NOMO-1 treated with dmso at 0.1 percent for 144 hours (cell line): ENCODE results near the gene ADGB.
A peak's percentile ranks its signal among the peaks of the same experiment; 100 is the strongest.
"Not testable (repeated sequence)": the region's sequence is repeated elsewhere in the genome, so short reads cannot be mapped to it uniquely, and the experiment has no call there.

Experiments used
- DNase-seq: peaks from one replicate; lab custom pipeline; 2025; ENCODE audit not compliant: unreplicated experiment; lab: John Stamatoyannopoulos, UW

ADGB gene

GRCh38 chr6:146598772-146599405 lies at the start of gene ADGB:
Gene ADGB, plus strand, starts transcription at chr6:146598972. Its CDS starts 69 bp downstream, at chr6:146599041.
- peak; percentile 13 for DNase-seq

GRCh38 chr6:146550911-146551310 lies 47.9 kb upstream of the ADGB start:
- DNase-seq: no peak

DNA sequence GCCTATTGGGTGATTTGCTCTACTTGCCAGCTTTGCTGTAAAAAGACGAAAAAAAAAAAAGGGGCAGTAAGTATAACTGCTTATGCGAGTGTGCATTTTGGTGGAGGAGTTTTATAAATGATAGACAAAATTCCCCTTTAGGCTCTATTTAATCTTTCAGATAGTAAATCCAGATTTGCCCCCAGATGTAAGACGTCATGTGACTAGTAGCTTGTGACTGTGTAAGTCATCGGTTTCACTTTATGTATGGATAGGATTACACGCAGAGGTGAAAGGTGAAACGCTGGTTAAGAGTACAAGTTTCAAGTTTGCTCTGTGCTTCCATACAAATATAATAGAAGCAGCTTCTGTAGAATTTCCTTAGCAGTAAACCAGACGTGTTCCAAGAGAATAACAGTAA lies 47.2 kb upstream of the ADGB start:
- no peak for DNase-seq

DNA sequence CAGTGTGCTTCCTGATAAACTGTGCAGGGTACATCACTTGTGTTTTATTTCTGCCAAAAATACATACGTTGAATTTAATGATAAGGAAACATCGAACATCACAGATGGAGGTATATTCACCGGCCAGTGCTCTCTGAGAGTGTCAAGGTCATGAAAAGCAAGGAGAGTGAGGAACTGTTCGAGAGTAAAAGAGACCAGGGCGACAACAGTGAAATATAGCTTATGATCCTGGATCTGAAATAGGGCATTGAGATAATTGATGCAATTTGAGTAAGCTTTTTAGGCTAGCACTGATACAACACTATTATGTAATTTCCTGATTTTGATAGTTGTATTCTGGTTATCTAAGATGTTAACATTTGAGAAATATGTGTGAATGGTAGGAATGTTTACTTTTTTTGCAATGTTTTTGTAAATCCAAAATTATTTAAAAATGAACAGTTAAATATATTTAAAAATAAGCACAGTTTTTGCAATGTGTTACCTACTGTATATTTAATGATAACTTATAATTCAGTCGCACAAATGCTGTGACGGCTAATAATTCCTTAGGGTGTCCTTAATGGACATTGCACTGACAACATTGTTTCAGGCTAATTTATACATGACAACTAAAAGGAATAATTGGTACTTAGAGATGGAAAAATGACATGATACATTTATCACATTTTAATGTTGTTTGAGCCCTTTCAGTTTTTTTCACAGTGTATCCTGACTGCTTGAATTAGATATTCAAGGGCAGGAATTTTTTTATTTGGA lies 45.2 kb upstream of the ADGB start:
- no peak for DNase-seq

- DNase-seq: no peak
These were observed 38.2 kb upstream of the ADGB start for GRCh38 chr6:146560607-146561006.

DNA sequence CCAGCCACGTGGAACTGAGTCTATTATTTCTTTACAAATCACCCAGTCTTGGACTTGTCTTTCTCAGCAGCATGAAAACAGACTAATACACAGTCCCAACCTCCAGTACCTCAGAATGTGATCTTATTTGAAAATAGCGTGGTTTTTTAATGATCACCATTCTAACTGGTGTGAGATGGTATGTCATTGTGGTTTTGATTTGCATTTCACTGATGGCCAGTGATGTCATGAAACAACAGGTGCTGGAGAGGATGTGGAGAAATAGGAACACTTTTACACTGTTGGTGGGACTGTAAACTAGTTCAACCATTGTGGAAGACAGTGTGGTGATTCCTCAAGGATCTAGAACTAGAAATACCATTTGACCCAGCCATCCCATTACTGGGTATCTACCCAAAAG lies 32.1 kb upstream of the ADGB start:
- not testable (repeated sequence) for DNase-seq

DNA sequence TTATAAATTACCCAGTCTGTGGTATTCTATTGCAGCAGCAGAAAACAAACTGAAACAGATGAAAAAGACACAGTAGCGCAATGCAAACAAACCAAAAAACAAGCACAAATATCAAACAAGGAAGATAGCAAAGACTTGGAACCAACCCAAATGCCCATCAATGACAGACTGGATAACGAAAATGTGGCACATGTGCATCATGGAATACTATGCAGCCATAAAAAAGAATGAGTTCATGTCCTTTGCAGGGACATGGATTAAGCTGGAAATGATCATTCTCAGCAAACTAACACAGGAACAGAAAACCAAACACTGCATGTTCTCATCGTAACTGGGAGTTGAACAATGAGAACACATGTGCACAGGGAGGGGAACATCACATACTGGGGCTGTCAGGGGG lies 30.2 kb upstream of the ADGB start:
- DNase-seq: not testable (repeated sequence)

- DNase-seq: no peak
These were observed 24.6 kb upstream of the ADGB start for GRCh38 chr6:146574211-146574610.

- DNase-seq: no peak
These were observed 20.7 kb upstream of the ADGB start for GRCh38 chr6:146578054-146578453.

DNA sequence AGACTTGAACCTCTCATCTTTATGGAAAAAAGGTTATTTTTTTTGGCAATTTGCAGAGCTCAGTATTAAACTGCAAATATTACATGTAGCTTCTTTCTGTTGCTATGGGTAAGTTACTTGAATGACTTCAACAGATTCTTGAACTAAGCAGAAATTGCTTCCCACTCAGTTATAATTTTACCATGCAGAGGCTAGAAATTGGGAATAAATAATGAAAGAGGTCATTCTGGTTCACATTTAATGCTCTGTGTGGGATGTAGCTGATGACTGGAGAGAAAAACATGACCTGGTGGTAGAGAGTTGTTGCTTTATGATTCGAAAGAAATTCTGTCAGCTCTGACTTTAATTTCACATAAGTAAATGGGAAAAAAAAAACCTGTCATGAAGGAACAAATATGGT lies 16.8 kb upstream of the ADGB start:
- no peak for DNase-seq

- DNase-seq: peak; percentile 52
These were observed 15.9 kb upstream of the ADGB start for GRCh38 chr6:146582857-146583256.

DNA sequence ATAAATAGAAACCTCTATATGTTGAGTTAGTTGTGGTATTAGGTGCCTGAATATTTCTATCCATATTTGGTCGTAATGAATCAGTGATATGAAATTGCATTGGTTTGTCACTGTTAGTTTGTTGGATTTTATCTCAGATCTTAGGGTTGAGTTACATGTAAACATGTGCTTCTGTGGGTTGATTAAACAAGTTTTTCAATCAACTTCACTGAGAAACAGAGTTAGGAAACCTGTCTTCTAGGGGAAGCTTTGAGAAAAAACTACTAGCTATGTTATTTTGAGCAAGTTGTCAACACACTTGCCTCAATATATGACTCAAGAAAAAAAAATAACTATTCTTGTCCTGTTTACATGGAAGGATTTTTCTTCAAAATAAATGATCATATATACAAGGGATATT lies 14.8 kb upstream of the ADGB start:
- no peak for DNase-seq

- DNase-seq: peak; percentile 8
These were observed 11.3 kb upstream of the ADGB start for GRCh38 chr6:146587459-146587858.

GRCh38 chr6:146590492-146590891 lies 8.3 kb upstream of the ADGB start:
- DNase-seq: no peak

GRCh38 chr6:146592451-146592850 lies 6.3 kb upstream of the ADGB start:
- DNase-seq: no peak

- DNase-seq: peak; percentile 77
These were observed 4.8 kb upstream of the ADGB start for GRCh38 chr6:146593986-146594385.

DNA sequence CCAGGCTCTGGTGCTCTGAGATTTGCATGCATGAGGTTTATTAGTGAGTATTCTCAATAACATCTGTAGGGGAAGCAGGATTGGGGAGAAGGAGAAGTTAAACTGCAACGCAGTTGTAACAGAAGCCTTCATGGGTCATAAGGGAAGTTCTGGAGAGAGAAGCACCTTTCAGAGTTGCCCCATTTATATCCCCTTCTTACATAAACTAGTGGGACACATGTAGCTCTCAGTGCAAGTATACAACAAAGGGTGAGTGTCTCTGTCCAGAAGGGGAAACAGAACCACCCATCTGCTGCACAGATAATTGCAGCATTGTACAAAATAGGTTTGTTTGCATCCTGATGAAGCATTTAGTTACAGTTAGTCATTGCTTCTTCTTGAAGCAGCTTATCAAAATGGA lies 4.3 kb upstream of the ADGB start:
- peak; percentile 54 for DNase-seq

- peak; percentile 89 for DNase-seq
These were observed 2.6 kb upstream of the ADGB start for GRCh38 chr6:146595972-146596731.

- no peak for DNase-seq
These were observed 2.6 kb downstream of the ADGB start for GRCh38 chr6:146601352-146601751.

GRCh38 chr6:146602526-146602925 lies 3.8 kb downstream of the ADGB start:
- DNase-seq: no peak

GRCh38 chr6:146613947-146614346 lies 15.2 kb downstream of the ADGB start:
- no peak for DNase-seq

DNA sequence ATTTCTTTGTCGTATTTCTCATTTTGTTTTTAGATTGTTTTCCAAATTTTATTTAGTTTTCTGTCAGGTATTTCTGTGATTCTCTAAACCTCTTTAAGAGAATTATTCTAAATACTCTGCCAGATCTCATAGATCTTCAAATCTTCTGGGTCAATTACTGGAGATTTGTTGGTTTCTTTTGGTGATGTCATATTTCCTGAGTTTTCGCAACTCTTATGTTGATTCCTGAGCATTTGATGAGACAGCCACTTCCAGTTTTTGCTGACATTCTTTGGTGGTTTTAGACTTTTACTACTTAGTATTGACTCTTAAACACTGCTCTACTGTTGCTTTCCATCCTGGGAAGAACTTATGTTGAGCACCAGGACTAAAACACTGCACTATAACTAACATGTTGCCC lies 21.9 kb downstream of the ADGB start:
- DNase-seq: no peak
